Esophagus squamous epithelium (tissue), 4 donors: ENCODE results near the gene GVQW3.

ENCODE experiments used
- CTCF ChIP-seq, 6 experiments: fragments of 450-650 bp in 4 of 6; fragments of 200-600 bp in 2 of 6; sonication (generic) in 2 of 6; IDR thresholded peaks; one replicate each; pipeline ENCODE4 v1.5.1; 2016 to 2019; ENCODE audit warnings: antibody characterized with exemption in 6 of 6, mild to moderate bottlenecking in 4 of 6, moderate library complexity in 4 of 6
- POLR2A ChIP-seq, 4 donors: fragments of 450-650 bp; IDR thresholded peaks; one replicate each; pipeline ENCODE4 v1.6.1; 2017; ENCODE audit warnings: antibody characterized with exemption in 4 of 4, mild to moderate bottlenecking in 4 of 4, moderate library complexity in 3 of 4

GRCh38 chr11:76456571-76456970, 75.4 kb downstream of the GVQW3 start:
- TF ChIP-seq CTCF (IDR thresholded peaks at IDR 0.05), result no peak
- TF ChIP-seq POLR2A (IDR thresholded peaks at IDR 0.05), result no peak
